Measurements from ENCODE around the gene FAM117B.

GRCh38 chr2:202635428-202636212 lies 851 bp downstream of the FAM117B start:
- no peak for TF ChIP-seq EZH2 (IDR thresholded peaks at IDR 0.05; ENCODE audit: insufficient read depth, low read length)
- TF ChIP-seq CTCF (IDR thresholded peaks at IDR 0.05; ENCODE audit: insufficient read depth, low read depth, low read length), result no peak
